Gastroesophageal sphincter (tissue), 3 donors: ENCODE data around the gene SSH3.

Experiments
- CTCF ChIP-seq, 4 experiments: fragments of 200-600 bp in 2 of 4; fragments of 450-650 bp in 2 of 4; sonication (generic) in 1 of 4; IDR thresholded peaks; one replicate each; pipeline ENCODE4 v1.5.1; 2017 to 2019; ENCODE audit warnings: antibody characterized with exemption in 4 of 4, mild to moderate bottlenecking in 2 of 4, moderate library complexity in 2 of 4
- POLR2A ChIP-seq, 2 donors: fragments of 450-650 bp; IDR thresholded peaks; one replicate each; pipeline ENCODE4 v1.6.1; 2017; ENCODE audit warnings: antibody characterized with exemption in 2 of 2, mild to moderate bottlenecking in 2 of 2, moderate library complexity in 1 of 2

GRCh38 chr11:67332081-67332691 lies 28.9 kb downstream of the SSH3 start:
- TF ChIP-seq CTCF (IDR thresholded peaks at IDR 0.05) (no peak), POLR2A (IDR thresholded peaks at IDR 0.05) (no peak)
